ENCODE measurements around the gene SEMA5A.

GRCh38 chr5:9419794-9420193, 126.1 kb downstream of the SEMA5A start:
- TF ChIP-seq POLR2AphosphoS5 (IDR thresholded peaks at IDR 0.05; ENCODE audit: low read depth, low read length), result no peak
- TF ChIP-seq TAF1 (IDR thresholded peaks at IDR 0.05; ENCODE audit: borderline replicate concordance, low read depth, low read length), result no peak

All from GM12892 (cell line).